A204.1 (cell line): ENCODE data around the gene GRK3.
A peak's percentile ranks its signal among the peaks of the same experiment; 100 is the strongest.

ENCODE experiments used
- FAIRE-seq: peaks from 2 replicates; lab custom pipeline; 2012; peaks lifted over from hg19 to GRCh38; lab: Jason Lieb, UNC

Gene GRK3

DNA sequence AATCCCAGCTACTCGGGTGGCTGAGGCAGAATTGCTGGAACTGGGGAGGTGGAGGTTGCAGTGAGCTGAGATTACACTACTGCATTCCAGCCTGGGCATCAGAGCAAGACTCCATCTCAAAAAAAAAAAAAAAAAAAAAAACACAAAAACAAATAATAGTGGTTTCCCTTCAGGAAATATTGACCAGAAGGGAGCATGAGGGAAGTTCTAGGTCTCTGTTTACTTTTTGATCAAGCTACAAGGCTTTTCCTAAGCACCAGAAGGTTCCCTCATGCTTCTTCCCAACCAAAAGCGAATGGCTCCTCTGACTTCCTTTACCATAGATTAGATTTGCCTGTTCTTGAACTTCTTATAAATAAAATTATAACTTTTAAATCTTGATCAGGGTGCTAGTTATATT, 195.8 kb downstream of the GRK3 start:
- FAIRE-seq: no peak

DNA sequence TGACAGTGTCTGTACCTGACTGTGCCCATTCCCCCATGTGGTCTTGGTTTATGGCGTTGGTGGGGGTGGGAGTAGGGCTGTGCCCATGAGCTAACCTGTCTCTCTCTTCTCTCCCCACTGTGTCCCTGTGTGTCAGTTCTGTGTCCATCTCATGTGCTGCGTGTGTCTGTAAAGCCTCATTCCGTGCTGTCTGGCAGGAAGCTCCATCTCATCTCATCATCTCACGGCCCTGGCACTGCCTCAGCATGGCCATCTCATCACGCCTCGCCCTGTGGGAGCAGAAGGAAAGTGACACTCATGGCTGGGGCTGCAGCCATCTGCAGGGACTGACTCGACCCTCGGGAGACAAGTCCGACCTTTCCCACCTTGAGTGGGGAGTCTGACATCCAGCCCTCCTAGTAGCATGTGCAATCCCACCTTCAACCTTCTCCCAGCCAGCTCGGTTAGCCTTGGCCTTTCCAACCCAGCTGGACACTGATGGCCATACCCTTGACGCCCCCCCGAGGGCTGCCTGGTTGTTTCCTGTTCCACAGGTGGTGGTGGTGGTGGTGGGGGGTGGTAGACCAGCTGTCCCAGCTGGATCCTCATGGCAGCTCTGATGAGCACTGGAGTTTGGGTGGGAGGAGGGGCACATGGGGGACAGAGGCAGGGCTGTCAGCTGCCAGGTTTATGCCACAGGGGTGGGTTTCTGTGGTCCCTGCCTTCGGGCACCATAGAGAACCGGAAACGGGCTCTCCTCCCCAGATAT, 196.5 kb downstream of the GRK3 start:
- FAIRE-seq: no peak

DNA sequence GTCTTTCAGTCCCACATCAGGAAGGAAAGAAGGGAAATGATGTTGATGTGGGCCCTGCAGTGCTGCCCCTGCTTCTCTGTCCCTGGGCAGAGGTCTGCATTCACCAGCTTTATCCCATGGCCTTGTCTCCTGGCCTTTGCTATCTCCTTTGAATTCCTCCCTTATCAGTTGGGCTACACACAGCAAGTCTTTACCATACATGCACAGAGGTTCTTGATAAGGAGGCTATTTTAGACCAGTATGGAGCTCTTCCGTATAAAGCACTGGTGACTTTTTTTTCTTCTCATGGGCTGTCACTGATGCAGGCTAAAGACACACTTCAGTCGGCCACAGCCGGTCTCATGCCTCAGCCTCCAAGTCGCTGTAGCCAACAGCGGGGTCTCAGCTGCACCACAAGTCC, 197.7 kb downstream of the GRK3 start:
- no peak for FAIRE-seq

DNA sequence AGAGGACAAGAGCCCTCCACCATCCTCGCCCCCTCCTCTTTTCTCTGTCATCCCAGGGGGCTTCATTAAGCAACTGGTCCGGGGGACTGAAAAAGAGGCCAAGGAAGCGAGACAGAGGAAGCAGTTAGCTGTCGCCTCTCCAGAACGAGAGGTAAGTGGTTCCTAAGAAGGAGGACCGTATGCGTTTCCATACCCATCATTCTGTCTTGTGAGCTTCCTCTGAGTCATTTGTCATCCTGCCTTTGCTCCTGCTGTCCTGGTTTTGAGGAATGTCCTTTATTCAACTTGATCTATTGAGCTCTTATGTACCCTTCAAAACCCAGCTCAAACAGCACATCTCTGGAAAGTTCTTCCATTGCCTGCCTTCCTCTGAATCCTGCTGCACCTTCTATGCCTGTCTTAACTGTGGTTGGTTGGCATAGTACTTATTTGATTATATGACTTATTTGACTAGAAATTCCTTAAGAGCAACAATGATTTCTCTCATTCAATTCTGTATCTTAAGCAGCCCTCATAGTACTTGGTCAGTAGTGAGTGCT, 198.8 kb downstream of the GRK3 start:
- no peak for FAIRE-seq

DNA sequence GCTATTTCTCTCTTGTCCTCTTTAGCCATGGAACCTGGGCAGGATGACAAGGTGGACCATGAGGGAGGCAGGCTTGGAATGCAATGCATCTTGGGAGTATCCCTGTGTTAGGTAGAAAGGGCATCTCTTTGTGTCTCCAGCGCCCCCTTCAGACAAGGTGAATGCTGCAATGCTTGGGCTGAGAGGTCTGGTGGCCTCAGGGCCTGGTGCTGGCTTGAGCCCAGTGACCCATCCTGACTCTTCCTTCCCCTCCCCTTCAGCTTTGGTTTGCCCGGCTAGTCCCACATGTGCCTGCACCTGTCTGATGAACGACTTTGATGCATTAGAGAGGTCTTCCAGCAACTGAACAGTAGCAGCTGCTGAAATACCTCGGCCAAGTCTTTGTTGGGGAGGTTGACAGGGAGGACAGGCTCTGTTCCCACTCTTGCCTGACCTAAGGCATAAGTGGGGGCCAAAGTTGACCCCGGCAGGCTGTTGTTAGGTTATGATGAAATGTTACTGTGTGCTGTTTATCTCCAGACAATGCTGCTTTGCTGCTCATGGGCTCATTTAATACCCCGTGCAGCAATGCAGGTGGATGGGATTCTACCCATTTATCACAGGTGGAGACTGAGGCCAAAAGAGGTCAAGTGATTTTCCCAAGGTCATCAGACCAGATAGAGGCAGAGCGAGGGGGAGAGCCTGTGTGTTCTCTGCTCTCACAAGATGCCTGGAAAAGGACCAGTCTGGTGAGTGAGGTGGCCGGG, 200.0 kb downstream of the GRK3 start:
- FAIRE-seq: no peak

DNA sequence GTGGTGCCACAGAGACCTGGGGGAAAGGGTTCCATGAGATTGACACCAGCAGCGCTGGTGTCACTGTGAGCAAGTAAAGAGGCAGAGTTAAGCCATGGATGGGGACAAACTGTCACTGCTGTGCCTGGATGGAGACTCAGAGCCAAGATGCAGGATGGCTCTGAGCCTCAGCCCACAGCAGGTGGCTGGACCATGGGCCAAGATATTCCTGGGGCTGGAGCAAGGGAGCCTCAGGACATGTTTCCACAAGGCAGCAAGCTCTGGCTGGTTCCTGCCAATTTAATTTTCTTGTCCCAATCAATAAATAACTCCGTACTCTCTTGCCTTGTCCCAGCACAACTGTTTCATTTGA, 200.5 kb downstream of the GRK3 start:
- no peak for FAIRE-seq

DNA sequence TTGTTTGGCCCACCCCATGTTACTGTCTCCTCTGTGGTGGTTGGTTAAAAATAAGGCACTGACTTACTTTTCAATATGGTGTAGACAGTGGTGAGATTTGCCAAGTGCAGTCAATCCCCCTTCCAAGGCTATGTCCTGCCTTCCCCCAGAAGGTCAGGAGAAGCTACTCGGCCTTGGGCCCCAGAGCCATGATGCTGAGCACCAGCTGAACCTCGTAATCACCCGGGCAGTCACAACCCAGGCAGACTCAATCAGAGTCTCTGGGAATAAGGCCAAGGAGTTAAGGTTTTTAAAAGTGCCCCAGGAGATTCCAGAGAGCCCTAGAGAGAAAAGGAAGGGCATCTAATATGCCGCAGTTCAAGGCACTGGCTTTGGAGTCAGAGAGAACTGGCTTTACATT, 201.3 kb downstream of the GRK3 start:
- no peak for FAIRE-seq

DNA sequence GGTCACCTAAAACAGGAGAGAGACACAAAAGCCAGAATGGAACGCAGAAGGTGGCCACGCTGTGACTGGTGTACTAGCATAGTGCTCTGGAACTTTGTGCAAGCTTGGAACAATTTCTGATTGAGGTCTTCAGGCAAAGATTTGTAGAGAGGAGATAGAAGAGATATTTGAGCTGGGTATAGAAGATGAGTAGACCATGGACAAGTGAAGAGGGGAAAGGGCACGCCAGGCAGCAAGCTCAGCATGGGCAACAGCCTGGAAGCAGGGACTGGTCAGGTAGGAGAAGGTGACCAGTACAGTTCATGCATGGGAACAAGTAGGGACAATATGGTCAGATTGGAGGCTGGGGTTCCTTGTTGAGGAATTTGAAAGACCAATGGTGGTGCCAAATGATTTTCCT, 201.9 kb downstream of the GRK3 start:
- no peak for FAIRE-seq

DNA sequence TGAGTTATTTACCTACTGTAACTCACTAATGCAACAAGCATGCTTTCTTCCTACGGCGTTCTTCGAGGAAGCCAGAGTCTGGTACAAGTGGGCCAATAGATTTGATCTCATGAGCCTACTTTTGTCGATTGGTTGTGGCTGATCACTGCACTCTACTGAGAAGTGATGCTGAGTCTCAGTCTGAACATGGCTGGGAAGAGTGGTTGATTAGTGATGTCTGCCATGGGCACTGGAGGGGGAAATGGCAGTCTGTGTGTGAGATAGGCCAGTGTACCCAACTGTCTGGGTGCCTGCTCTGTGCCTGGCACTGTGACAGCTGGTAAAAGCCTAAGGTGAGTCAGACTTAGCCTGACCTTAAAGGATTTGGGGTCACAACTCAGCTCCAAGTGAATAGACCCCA, 205.9 kb downstream of the GRK3 start:
- FAIRE-seq: no peak

DNA sequence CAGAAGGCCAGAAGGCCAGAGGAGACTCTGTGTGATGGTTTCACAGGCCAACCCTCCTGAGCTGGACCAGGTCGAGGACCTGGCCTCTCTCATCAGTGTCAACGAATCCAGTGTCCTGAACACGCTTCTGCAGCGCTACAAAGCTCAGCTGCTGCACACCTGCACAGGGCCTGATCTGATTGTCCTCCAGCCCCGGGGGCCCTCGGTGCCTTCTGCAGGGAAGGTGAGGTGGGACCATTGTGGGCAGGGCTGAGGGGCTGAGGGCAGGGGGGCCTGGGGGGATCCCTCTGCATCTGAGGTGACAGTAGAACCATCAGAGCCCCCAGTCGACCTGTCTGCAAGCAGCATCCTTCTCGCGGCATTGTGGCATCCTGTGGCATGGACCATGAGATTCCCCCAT, 207.8 kb downstream of the GRK3 start:
- FAIRE-seq: no peak

DNA sequence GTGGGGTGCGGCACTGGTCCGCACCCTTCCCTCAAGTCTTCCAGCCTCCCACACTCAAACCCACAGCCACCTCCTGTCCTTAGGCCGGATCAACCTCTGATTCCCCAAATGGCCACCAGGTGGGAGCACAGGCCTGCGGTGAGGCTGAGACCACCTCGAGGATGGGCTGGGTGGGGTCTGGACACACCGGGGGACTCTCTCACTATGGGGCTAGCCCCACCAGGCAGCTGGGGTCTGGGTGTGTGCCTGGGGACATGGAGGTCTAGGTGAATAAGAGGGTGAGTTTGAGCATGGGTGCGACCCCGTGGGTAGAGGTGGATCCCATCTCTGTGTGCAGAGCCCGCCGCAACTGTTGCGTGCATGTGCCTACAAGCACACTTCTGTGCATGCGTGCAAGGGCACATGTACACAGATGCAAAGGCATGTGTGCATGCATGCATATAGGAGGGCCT, 210.1 kb downstream of the GRK3 start:
- no peak for FAIRE-seq

DNA sequence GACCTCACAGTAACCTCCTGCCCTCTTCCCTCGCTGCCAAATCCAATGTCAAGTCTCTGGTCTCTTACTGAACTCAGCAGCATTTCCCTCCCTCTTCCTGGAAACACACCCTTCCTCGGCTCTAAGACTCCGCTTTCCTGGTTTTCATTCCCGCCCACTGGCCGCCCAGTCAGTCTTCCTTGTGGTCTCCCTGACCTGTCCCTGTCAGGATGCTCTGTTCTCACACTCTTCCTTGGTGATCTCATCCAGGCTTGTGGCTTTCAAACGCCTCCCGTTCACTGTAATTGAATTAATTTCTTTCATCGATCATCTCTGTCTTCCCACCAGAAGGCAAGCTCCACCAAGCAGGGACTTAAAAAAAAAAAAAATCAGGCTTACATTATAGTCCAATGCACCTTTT, 211.1 kb downstream of the GRK3 start:
- FAIRE-seq: no peak

DNA sequence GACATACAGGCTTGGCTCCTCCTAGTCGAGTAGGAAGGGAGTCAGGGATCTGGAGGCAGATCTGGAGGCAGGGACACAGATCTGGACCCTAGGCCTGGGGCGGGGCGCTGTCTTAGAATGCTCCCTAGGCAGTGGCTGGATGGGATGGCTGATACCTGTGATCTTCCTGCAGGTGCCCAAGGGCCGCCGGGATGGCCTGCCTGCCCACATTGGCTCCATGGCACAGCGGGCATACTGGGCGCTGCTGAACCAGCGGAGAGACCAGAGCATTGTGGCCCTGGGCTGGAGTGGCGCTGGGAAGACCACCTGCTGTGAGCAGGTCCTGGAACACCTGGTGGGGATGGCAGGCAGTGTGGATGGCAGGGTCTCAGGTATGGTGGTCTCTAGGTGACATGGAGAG, 212.9 kb downstream of the GRK3 start:
- FAIRE-seq: no peak

DNA sequence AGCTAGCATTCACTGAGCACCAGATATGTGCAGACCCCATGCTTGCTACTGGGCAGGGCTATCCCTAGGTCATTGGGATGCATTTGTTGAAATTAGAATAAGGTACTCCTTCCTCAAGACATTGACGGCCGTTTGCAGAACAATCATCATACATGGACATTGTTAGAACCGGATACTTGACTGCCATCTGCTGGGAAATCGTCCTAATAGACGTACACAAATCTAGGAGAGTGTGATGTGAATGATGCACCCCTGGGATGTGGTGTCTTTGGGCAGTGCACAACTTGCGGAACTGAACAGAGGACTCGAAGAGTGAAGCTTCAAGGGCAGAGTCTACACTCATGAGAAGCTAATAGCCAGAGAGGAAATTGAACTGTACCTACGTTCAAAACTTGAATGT, 213.4 kb downstream of the GRK3 start:
- FAIRE-seq: peak; percentile 30
